Neural progenitor cell (in vitro differentiated cells): ENCODE data around the gene UBALD2. TPM values are rescaled to one million over a fixed set of nuclear protein-coding genes. Genes with fewer than 3 reads are reported as not detected.

Experiments
- DNase-seq: peaks from one replicate; pipeline ENCODE4 v3.0.0-alpha.2; 2016; ENCODE audit warnings: low spot score
- H2AFZ ChIP-seq: fragments of 200-600 bp; sonication (generic); replicated peaks from 2 replicates; pipeline ENCODE4 v1.6.1; 2016; ENCODE audit warnings: antibody characterized with exemption
- H3F3A ChIP-seq: fragments of 200-600 bp; sonication (generic); 2 replicates; pipeline ENCODE4 v1.6.1; 2016; ENCODE audit warnings: antibody characterized with exemption, low read depth
- H3K27ac ChIP-seq: fragments of 200-600 bp; sonication (generic); 2 replicates; pipeline ENCODE4 v1.5.1; 2016; ENCODE audit warnings: mild to moderate bottlenecking
- H3K27me3 ChIP-seq: fragments of 200-600 bp; sonication (generic); 2 replicates; pipeline ENCODE4 v1.6.1; 2016; ENCODE audit warnings: mild to moderate bottlenecking, moderate library complexity
- H3K36me3 ChIP-seq: fragments of 200-600 bp; sonication (generic); 2 replicates; pipeline ENCODE4 v1.5.1; 2016
- H3K4me1 ChIP-seq: fragments of 200-600 bp; sonication (generic); 2 replicates; pipeline ENCODE4 v1.6.1; 2016; ENCODE audit warnings: mixed run types
- H3K4me2 ChIP-seq: fragments of 200-600 bp; sonication (generic); 2 replicates; pipeline ENCODE4 v1.6.1; 2016
- H3K4me3 ChIP-seq: fragments of 200-600 bp; sonication (generic); 2 replicates; pipeline ENCODE4 v1.5.1; 2016
- H3K79me2 ChIP-seq: fragments of 200-600 bp; sonication (generic); 2 replicates; pipeline ENCODE4 v1.6.1; 2016; ENCODE audit warnings: low read depth
- H3K9ac ChIP-seq: fragments of 200-600 bp; sonication (generic); 2 replicates; pipeline ENCODE4 v1.6.1; 2016
- H3K9me3 ChIP-seq: fragments of 200-600 bp; sonication (generic); 2 replicates; pipeline ENCODE4 v1.5.1; 2016; ENCODE audit warnings: low read depth
- H4K20me1 ChIP-seq: fragments of 200-600 bp; sonication (generic); 2 replicates; pipeline ENCODE4 v1.6.1; 2016; ENCODE audit warnings: low read depth
- H3K27ac Mint-ChIP-seq: 3 replicates; pipeline ENCODE4 v1.8.0; 2021; ENCODE audit warnings: mixed read lengths
- H3K27me3 Mint-ChIP-seq: 2 replicates; pipeline ENCODE4 v1.8.0; 2022; ENCODE audit warnings: low read depth, mild to moderate bottlenecking, inconsistent platforms, moderate library complexity, mixed read lengths; ENCODE audit not compliant: insufficient read depth
- H3K36me3 Mint-ChIP-seq: 3 replicates; pipeline ENCODE4 v1.8.0; 2021; ENCODE audit warnings: mixed read lengths
- H3K4me1 Mint-ChIP-seq: 3 replicates; pipeline ENCODE4 v1.8.0; 2021; ENCODE audit warnings: mixed read lengths
- H3K4me3 Mint-ChIP-seq: 3 replicates; pipeline ENCODE4 v1.8.0; 2021; ENCODE audit warnings: mild to moderate bottlenecking, moderate library complexity, mixed read lengths
- H3K9me3 Mint-ChIP-seq: 3 replicates; pipeline ENCODE4 v1.8.0; 2020; ENCODE audit warnings: mixed read lengths
- EZH2 ChIP-seq: fragments of 200-600 bp; sonication (generic); IDR thresholded peaks from 2 replicates; pipeline ENCODE4 v1.6.1; 2017; ENCODE audit warnings: antibody characterized with exemption, mild to moderate bottlenecking, moderate library complexity
- EZH2phosphoT487 ChIP-seq: fragments of 200-600 bp; sonication (generic); IDR thresholded peaks from 2 replicates; pipeline ENCODE4 v1.6.1; 2017; ENCODE audit warnings: antibody characterized with exemption
- small RNA-seq: library from RNA; depleted of rRNA; stranded (forward); fragments of <200 nt; gene quantifications from one replicate; pipeline ENCODE3, GENCODE V24; 2015
- total RNA-seq: library from RNA; depleted of rRNA; stranded (reverse); fragments of >200 nt; gene quantifications from 2 replicates; pipeline ENCODE4 v1.2.3, GENCODE V29; 2015; ENCODE audit warnings: low replicate concordance
- TF ChIP-seq, protein P1 (sequence below): fragments of 200-600 bp; sonication (generic); IDR thresholded peaks from 2 replicates; pipeline ENCODE4 v1.5.1; 2017; ENCODE audit warnings: antibody characterized with exemption, mild to moderate bottlenecking

The UBALD2 gene
- total RNA-seq, 1 donor from 2014 or later: 4.2 TPM

DNA sequence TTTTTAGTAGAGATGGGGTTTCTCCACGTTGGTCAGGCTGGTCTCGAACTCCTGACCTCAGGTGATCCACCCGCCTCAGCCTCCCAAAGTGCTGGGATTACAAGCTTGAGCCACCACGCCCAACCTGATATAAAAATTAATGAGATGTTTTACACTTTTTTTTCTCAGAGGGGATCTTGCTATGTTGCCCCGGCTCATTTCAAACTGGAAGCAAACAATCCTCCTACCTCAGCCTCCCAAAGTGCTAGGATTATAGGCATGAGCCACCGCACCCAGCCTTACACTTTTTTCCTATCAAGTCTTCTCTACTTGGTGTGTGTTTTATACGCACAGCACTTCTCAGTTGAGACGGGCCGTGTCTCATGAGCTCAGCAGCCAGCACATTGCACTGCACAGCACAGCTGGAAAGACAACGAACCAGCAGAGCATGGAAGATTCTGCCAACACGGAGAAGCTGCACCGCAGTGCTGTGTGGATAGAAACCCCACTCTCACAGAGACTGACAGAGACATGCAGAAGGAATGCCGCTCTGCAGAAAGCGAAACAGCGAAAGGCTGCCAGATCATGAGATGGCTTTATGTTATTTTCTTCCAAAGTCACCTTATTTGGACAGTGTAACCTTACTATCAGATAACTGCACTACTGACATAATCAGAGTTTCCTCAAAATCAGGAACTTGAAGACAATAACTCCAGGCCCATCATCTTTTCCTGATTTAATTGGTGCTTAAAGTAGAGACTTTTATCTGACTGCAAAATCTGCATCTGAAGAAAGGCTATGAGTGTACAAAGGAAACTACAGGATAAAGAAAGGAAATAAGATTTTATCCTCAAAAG is 49.5 kb downstream of the UBALD2 start:
- no peak overlapping the region for H3K4me2 ChIP-seq
- H3K27ac Mint-ChIP-seq: no peak overlapping the region
- no peaks in the 10 kb centered on the region for H4K20me1 ChIP-seq
- no peaks in the 10 kb centered on the region for H3K79me2 ChIP-seq
- H3K27me3 ChIP-seq: no peaks in the 10 kb centered on the region
- no peaks in the 10 kb centered on the region for H3K36me3 ChIP-seq
- no peak overlapping the region for H3K27ac ChIP-seq
- TF ChIP-seq EZH2: no peak
- TF ChIP-seq, protein P1, sequence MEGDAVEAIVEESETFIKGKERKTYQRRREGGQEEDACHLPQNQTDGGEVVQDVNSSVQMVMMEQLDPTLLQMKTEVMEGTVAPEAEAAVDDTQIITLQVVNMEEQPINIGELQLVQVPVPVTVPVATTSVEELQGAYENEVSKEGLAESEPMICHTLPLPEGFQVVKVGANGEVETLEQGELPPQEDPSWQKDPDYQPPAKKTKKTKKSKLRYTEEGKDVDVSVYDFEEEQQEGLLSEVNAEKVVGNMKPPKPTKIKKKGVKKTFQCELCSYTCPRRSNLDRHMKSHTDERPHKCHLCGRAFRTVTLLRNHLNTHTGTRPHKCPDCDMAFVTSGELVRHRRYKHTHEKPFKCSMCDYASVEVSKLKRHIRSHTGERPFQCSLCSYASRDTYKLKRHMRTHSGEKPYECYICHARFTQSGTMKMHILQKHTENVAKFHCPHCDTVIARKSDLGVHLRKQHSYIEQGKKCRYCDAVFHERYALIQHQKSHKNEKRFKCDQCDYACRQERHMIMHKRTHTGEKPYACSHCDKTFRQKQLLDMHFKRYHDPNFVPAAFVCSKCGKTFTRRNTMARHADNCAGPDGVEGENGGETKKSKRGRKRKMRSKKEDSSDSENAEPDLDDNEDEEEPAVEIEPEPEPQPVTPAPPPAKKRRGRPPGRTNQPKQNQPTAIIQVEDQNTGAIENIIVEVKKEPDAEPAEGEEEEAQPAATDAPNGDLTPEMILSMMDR: no peak
- no peak for TF ChIP-seq EZH2phosphoT487
- no peak overlapping the region for H2AFZ ChIP-seq
- H3K27me3 Mint-ChIP-seq: peaks cover 2% of the 10 kb centered on the region
- no peak overlapping the region for H3K4me3 ChIP-seq
- no peaks in the 10 kb centered on the region for H3K4me1 ChIP-seq
- no peak overlapping the region for H3K4me3 Mint-ChIP-seq
- H3K9me3 ChIP-seq: no peaks in the 10 kb centered on the region
- no peaks in the 10 kb centered on the region for H3F3A ChIP-seq
- H3K4me1 Mint-ChIP-seq: no peaks in the 10 kb centered on the region
- no peaks in the 10 kb centered on the region for H3K9me3 Mint-ChIP-seq
- H3K9ac ChIP-seq: no peak overlapping the region
- DNase-seq: no peak
- peaks cover 19% of the 10 kb centered on the region for H3K36me3 Mint-ChIP-seq

DNA sequence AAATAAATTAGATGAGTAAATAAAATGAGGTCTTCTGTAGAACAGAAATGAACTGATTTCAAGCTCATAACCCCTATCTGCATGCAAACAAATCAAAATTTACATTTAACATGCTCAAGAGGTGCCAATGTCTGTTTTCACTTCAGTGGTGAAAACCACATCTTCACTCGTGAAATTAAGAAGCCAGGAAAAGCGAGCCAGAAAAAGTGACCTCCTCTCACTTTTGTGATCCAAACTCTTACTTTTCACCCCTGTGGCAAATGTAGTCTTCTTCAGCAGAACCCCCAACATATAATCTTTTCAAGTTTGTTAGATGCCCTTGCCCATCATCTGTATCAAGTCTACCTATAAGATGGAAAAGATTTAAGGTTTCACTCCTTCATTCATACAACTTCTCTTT is 52.4 kb downstream of the UBALD2 start:
- H3K79me2 ChIP-seq: no peaks in the 10 kb centered on the region
- TF ChIP-seq EZH2phosphoT487 (no peak), EZH2 (no peak)
- TF ChIP-seq, protein P1: no peak
- H3K27me3 ChIP-seq: no peaks in the 10 kb centered on the region
- no peak overlapping the region for H3K4me2 ChIP-seq
- no peak overlapping the region for H2AFZ ChIP-seq
- DNase-seq: no peak
- no peak overlapping the region for H3K4me3 Mint-ChIP-seq
- no peaks in the 10 kb centered on the region for H3F3A ChIP-seq
- no peak overlapping the region for H3K27ac Mint-ChIP-seq
- no peak overlapping the region for H3K27ac ChIP-seq
- no peaks in the 10 kb centered on the region for H3K4me1 ChIP-seq
- H3K27me3 Mint-ChIP-seq: peaks cover 2% of the 10 kb centered on the region
- H4K20me1 ChIP-seq: no peaks in the 10 kb centered on the region
- H3K36me3 Mint-ChIP-seq: peaks cover 23% of the 10 kb centered on the region
- H3K4me3 ChIP-seq: no peak overlapping the region
- no peak overlapping the region for H3K9ac ChIP-seq
- H3K4me1 Mint-ChIP-seq: no peaks in the 10 kb centered on the region
- H3K36me3 ChIP-seq: no peaks in the 10 kb centered on the region
- H3K9me3 ChIP-seq: no peaks in the 10 kb centered on the region
- no peaks in the 10 kb centered on the region for H3K9me3 Mint-ChIP-seq

GRCh38 chr17:76318586-76318985 is 53.4 kb downstream of the UBALD2 start:
- no peak overlapping the region for H3K27ac ChIP-seq
- H3K79me2 ChIP-seq: no peaks in the 10 kb centered on the region
- H3K36me3 ChIP-seq: no peaks in the 10 kb centered on the region
- no peaks in the 10 kb centered on the region for H4K20me1 ChIP-seq
- no peak overlapping the region for H3K4me2 ChIP-seq
- no peak overlapping the region for H3K4me3 ChIP-seq
- TF ChIP-seq, protein P1: no peak
- TF ChIP-seq EZH2 (no peak), EZH2phosphoT487 (no peak)
- H3K9me3 Mint-ChIP-seq: no peaks in the 10 kb centered on the region
- H3K9me3 ChIP-seq: no peaks in the 10 kb centered on the region
- H3K4me1 Mint-ChIP-seq: no peaks in the 10 kb centered on the region
- no peak overlapping the region for H3K9ac ChIP-seq
- no peak overlapping the region for H3K27ac Mint-ChIP-seq
- no peaks in the 10 kb centered on the region for H3K4me1 ChIP-seq
- no peaks in the 10 kb centered on the region for H3F3A ChIP-seq
- H3K4me3 Mint-ChIP-seq: no peak overlapping the region
- peaks cover 5% of the 10 kb centered on the region for H3K27me3 Mint-ChIP-seq
- H3K27me3 ChIP-seq: no peaks in the 10 kb centered on the region
- H3K36me3 Mint-ChIP-seq: peaks cover 24% of the 10 kb centered on the region
- H2AFZ ChIP-seq: no peak overlapping the region
- no peak for DNase-seq

Small RNA genes within 50 kb of the gene (small RNA-seq; reads per million reads assigned to genes)
- not detected for gene RF00019

Other genes with a start within 250 kb of the UBALD2 start
- not detected in 2 replicates for gene EVPL, start 238.0 kb upstream of the UBALD2 start, total RNA-seq
- 31.7 and 32.8 TPM in 2 replicates for gene SRP68, start 192.8 kb upstream of the UBALD2 start, total RNA-seq
- not detected in 2 replicates for gene GALR2, start 190.6 kb upstream of the UBALD2 start, total RNA-seq
- not detected in 2 replicates for gene ZACN, start 186.2 kb upstream of the UBALD2 start, total RNA-seq
- 64.3 and 72.8 TPM in 2 replicates for gene EXOC7, start 161.6 kb upstream of the UBALD2 start, total RNA-seq
- 0.49 and 1.7 TPM in 2 replicates for gene FOXJ1, start 124.1 kb upstream of the UBALD2 start, total RNA-seq
- 18.5 and 21.0 TPM in 2 replicates for gene RNF157, start 24.9 kb upstream of the UBALD2 start, total RNA-seq
- 1.7 and 2.3 TPM in 2 replicates for gene QRICH2, start 42.9 kb downstream of the UBALD2 start, total RNA-seq
- gene PRPSAP1, start 88.6 kb downstream of the UBALD2 start, total RNA-seq: 73.7 and 89.7 TPM in 2 replicates
- gene SPHK1, start 119.3 kb downstream of the UBALD2 start, total RNA-seq: 1.3 and 1.9 TPM in 2 replicates
- 20.6 and 46.6 TPM in 2 replicates for gene UBE2O, start 187.8 kb downstream of the UBALD2 start, total RNA-seq
- gene AANAT, start 202.3 kb downstream of the UBALD2 start, total RNA-seq: not detected in 2 replicates
- gene RHBDF2, start 236.1 kb downstream of the UBALD2 start, total RNA-seq: 0.79 and 5.0 TPM in 2 replicates